ACC112 (cell line): ENCODE data around the gene UCP3.

Source experiments
- H2AFZ ChIP-seq: fragments of 200-600 bp; sonication (generic); one replicate; pipeline ENCODE4 v1.6.0; 2017; ENCODE audit warnings: antibody characterized with exemption, low read length; ENCODE audit not compliant: unreplicated experiment
- H3K27ac ChIP-seq: fragments of 200-600 bp; sonication (generic); 2 replicates; pipeline ENCODE4 v1.5.1; 2014; ENCODE audit warnings: low read depth, mild to moderate bottlenecking, antibody characterized with exemption, low read length, moderate library complexity
- H3K27me3 ChIP-seq: fragments of 200-600 bp; sonication (generic); 2 replicates; pipeline ENCODE4 v1.6.1; 2014; ENCODE audit warnings: mild to moderate bottlenecking, antibody characterized with exemption, low read length, moderate library complexity, mixed read lengths; ENCODE audit not compliant: insufficient read depth
- H3K36me3 ChIP-seq: fragments of 200-600 bp; sonication (generic); 2 replicates; pipeline ENCODE4 v1.6.1; 2016; ENCODE audit warnings: mild to moderate bottlenecking, antibody characterized with exemption, low read length, moderate library complexity, mixed read lengths; ENCODE audit not compliant: insufficient read depth
- H3K4me1 ChIP-seq: fragments of 200-600 bp; sonication (generic); one replicate; pipeline ENCODE4 v1.6.1; 2016; ENCODE audit warnings: low read length, mixed read lengths; ENCODE audit not compliant: insufficient read depth, unreplicated experiment, control insufficient read depth
- H3K4me3 ChIP-seq: fragments of 200-600 bp; sonication (generic); 2 replicates; pipeline ENCODE4 v1.5.1; 2014; ENCODE audit warnings: mild to moderate bottlenecking, low read depth, low read length
- H3K79me2 ChIP-seq: fragments of 200-600 bp; sonication (generic); one replicate; pipeline ENCODE4 v1.6.0; 2016; ENCODE audit warnings: low read length; ENCODE audit not compliant: control insufficient read depth, unreplicated experiment, insufficient read depth

The UCP3 gene

DNA sequence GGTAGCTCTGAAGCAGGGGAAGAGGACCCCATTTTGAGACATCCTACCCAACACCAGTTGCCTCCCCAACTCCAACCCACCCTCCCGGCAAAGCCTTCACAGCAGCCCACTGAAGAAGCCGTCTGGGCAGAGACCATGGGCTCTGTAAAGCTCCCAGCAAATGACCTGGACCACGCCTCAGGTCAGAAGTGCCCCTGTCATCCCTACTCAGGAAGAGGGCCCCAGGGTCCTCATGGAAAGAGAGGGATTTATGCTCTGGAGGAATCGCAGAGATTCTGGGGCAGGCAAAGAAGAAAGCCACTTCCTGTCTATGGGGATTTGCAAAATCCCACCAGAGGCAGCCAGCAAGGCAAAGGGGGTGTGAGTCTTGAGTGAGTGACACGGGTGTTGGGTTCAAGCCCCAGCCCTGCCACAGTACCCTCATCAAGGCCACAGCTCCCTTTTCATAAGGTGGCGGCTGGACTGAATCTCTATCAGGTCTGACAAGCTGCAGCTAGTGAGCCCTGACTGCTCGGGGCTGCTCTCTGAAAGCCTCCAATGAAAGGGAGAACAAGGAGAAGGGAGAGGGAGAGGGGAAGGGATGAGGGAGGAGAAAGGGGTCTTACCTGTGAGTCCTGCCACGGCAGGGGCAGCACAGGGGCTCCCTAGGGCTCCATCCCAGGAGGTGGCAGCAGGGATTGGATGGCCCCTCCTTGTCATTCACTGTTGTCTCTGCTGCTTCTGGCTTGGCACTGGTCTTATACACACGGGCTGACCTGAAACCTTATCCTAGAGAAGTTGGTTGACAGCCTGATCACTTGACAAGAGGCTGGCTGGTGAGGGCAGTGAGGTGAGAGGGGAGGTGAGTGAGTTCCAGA, at the start of gene UCP3:
Gene UCP3 (minus strand): TSS at position 713 of the 857 bp plus-strand sequence. CDS start 2,043 bp downstream, outside the sequence.
- Histone ChIP-seq H3K4me1 (peaks cover 8% of the 10 kb centered on the region), H3K27ac (no peak within 1 kb of the TSS), H3K27me3 (no peaks in the 10 kb centered on the region), H3K79me2 (no peaks in the 10 kb centered on the region), H3K4me3 (no peak within 1 kb of the TSS), H3K36me3 (no peaks in the 10 kb centered on the region), H2AFZ (no peak within 1 kb of the TSS)

GRCh38 chr11:74057249-74058151, 48.6 kb upstream of the UCP3 start:
- no peak overlapping the region for H2AFZ ChIP-seq
- H3K79me2 ChIP-seq: no peaks in the 10 kb centered on the region
- no peaks in the 10 kb centered on the region for H3K27me3 ChIP-seq
- peaks cover 17% of the 10 kb centered on the region for H3K4me1 ChIP-seq
- no peak overlapping the region for H3K27ac ChIP-seq
- H3K4me3 ChIP-seq: no peak overlapping the region
- H3K36me3 ChIP-seq: 0 out of 2 replicates have a peak, but pooled peaks cover 5% of the 10 kb centered on the region

DNA sequence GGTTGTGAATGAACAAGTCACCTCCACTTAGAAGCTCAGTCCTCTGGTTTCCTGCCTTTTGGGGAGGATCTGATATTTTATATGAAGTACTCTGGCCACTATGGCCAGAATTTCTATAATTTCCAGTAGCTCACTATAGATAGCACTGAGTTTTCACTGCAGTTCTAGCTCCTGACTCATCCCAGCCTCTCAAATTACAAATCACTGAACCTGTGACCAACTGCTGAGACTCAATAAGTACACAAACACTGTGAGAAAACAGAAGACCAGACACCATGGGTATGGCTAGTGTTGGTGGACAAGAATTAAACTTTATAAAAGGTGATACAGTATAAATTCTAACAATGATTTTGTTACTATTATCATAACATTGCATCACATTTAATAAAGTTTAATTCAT, 47.1 kb upstream of the UCP3 start:
- Histone ChIP-seq H3K27ac (peak overlapping the region; percentile 7), H3K36me3 (0 out of 2 replicates have a peak, but pooled peaks cover 6% of the 10 kb centered on the region)

GRCh38 chr11:74050465-74050864, 41.6 kb upstream of the UCP3 start:
- Histone ChIP-seq H3K36me3 (0 out of 2 replicates have a peak, but pooled peaks cover 15% of the 10 kb centered on the region), H3K4me1 (peaks cover under 1% of the 10 kb centered on the region), H3K79me2 (no peaks in the 10 kb centered on the region)

More for the DNA sequence above, 47.1 kb upstream of the UCP3 start:
- Histone ChIP-seq H3K4me1 (peaks cover 17% of the 10 kb centered on the region), H3K27me3 (no peaks in the 10 kb centered on the region), H3K79me2 (no peaks in the 10 kb centered on the region), H3K4me3 (no peak overlapping the region), H2AFZ (no peak overlapping the region)

DNA sequence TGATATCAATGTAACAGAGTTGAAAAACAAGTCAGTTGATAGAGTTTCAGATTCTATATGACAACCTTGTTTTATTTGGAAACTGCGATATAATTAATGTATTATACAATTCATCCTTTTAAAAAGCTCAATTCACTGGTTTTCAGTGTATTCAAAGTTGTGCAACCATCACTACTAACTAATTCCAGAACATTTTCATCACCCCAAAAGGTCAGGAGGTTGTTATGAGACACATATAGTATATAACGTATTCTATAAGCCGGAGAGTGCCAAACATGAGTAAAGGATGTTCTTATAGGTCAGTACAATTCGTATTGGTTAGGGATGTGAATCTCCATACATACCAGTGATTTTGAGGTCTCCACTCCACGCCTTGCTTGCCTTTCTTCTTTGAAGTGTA, 40.1 kb upstream of the UCP3 start:
- H3K79me2 ChIP-seq: no peaks in the 10 kb centered on the region
- H3K4me1 ChIP-seq: no peaks in the 10 kb centered on the region
- H2AFZ ChIP-seq: no peak overlapping the region
- H3K27me3 ChIP-seq: no peaks in the 10 kb centered on the region
- H3K36me3 ChIP-seq: 0 out of 2 replicates have a peak, but pooled peaks cover 15% of the 10 kb centered on the region
- H3K4me3 ChIP-seq: no peak overlapping the region
- no peak overlapping the region for H3K27ac ChIP-seq

More at GRCh38 chr11:74050465-74050864, 41.6 kb upstream of the UCP3 start:
- no peak overlapping the region for H3K4me3 ChIP-seq
- no peaks in the 10 kb centered on the region for H3K27me3 ChIP-seq
- no peak overlapping the region for H2AFZ ChIP-seq
- H3K27ac ChIP-seq: no peak overlapping the region

GRCh38 chr11:74044538-74044937, 35.7 kb upstream of the UCP3 start:
- Histone ChIP-seq H3K4me3 (no peak overlapping the region), H3K27ac (no peak overlapping the region), H3K36me3 (peaks cover 14% of the 10 kb centered on the region), H3K79me2 (no peaks in the 10 kb centered on the region), H3K4me1 (no peaks in the 10 kb centered on the region), H2AFZ (no peak overlapping the region), H3K27me3 (no peaks in the 10 kb centered on the region)

DNA sequence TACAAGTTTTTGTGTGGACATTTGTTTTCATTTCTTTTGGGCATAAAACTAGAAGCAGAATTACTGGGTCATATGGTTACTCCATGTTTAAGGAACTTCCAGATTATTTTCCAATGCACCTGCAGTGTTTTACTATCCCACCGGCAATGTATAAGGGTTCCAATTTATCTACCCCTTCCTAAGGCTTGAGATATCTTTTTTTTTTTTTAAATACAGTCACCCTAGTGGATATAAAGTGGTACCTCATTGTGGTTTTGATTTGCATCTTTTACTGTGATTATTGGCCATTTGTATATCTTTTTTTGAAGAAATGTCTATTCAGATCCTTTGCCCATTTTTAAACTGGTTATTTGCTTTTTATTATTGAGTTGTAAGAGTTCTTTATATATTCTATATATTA, 34.6 kb upstream of the UCP3 start:
- Histone ChIP-seq H3K4me1 (no peaks in the 10 kb centered on the region), H2AFZ (no peak overlapping the region), H3K79me2 (no peaks in the 10 kb centered on the region), H3K27ac (no peak overlapping the region), H3K4me3 (no peak overlapping the region), H3K27me3 (no peaks in the 10 kb centered on the region), H3K36me3 (peaks cover 19% of the 10 kb centered on the region)

- H3K4me3 ChIP-seq: no peak overlapping the region
- H3K4me1 ChIP-seq: no peaks in the 10 kb centered on the region
- H3K27ac ChIP-seq: no peak overlapping the region
- H2AFZ ChIP-seq: no peak overlapping the region
- no peaks in the 10 kb centered on the region for H3K27me3 ChIP-seq
- H3K36me3 ChIP-seq: peaks cover 11% of the 10 kb centered on the region
- H3K79me2 ChIP-seq: no peaks in the 10 kb centered on the region
Observed at GRCh38 chr11:74037309-74037708, 28.4 kb upstream of the UCP3 start.

GRCh38 chr11:74035264-74035663, 26.4 kb upstream of the UCP3 start:
- Histone ChIP-seq H2AFZ (no peak overlapping the region), H3K27me3 (no peaks in the 10 kb centered on the region), H3K4me1 (no peaks in the 10 kb centered on the region), H3K4me3 (no peak overlapping the region), H3K36me3 (peaks cover 11% of the 10 kb centered on the region), H3K79me2 (no peaks in the 10 kb centered on the region), H3K27ac (no peak overlapping the region)

- Histone ChIP-seq H3K36me3 (peaks cover 3% of the 10 kb centered on the region; the same call in 1 of the 2 replicates), H3K79me2 (no peaks in the 10 kb centered on the region), H3K27me3 (no peaks in the 10 kb centered on the region), H2AFZ (no peak overlapping the region), H3K4me1 (no peaks in the 10 kb centered on the region), H3K4me3 (no peak overlapping the region), H3K27ac (no peak overlapping the region)
Observed at GRCh38 chr11:74033046-74033445, 24.2 kb upstream of the UCP3 start.
